Measurements from ENCODE around the gene NTNG2. TPM values are rescaled to one million over a fixed set of nuclear protein-coding genes. Genes with fewer than 3 reads are reported as not detected.

The NTNG2 gene
- total RNA-seq, 1 donor from 2014 or later: 2.5 TPM

- peaks cover 12% of the 10 kb centered on the region for H3K36me3 Mint-ChIP-seq (ENCODE audit: low read depth, unreplicated experiment)
- no peak overlapping the region for H3K4me3 Mint-ChIP-seq (ENCODE audit: unreplicated experiment)
Measured at GRCh38 chr9:132288966-132289365, 127.1 kb downstream of the NTNG2 start.

DNA sequence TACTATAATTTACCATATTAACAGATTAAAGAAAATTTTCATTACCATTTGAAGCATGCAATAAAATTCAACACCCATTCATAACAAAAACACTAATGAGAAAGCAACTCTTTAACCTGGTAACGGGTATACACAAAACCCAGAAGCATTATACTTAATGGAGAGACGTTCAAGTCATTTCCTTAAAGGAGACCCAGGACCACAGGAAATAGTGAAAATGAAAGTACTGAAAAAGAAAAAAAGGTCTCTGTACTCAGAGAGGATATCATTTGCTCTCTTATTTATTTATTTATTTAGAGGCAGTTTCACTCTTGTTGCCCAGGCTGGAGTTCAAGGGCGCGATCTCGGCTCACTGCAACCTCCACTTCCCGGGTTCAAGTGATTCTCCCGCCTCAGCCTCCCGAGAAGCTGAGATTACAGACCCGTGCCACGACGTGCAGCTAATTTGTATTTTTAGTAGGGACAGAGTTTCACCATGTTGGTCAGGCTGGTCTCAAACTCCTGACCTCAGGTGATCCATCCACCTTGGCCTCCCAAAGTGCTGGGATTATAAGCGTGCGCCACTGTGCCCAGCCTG is 131.4 kb downstream of the NTNG2 start:
- H3K36me3 Mint-ChIP-seq (ENCODE audit: low read depth, unreplicated experiment): peaks cover 18% of the 10 kb centered on the region
- H3K27ac ChIP-seq (ENCODE audit: low read depth, low read length): no peak overlapping the region
- H3K4me3 Mint-ChIP-seq (ENCODE audit: unreplicated experiment): no peak overlapping the region
- peaks cover 59% of the 10 kb centered on the region for H4K20me1 ChIP-seq (ENCODE audit: insufficient read depth, low read length)
- FAIRE-seq (no peak), DNase-seq (ENCODE audit: low read depth) (no peak)
- H3K9ac ChIP-seq (ENCODE audit: low read length): no peak overlapping the region
- H3K4me1 Mint-ChIP-seq (ENCODE audit: low read depth, unreplicated experiment): peaks cover 13% of the 10 kb centered on the region
- H3K4me1 ChIP-seq (ENCODE audit: insufficient read depth, low read length): peaks cover 12% of the 10 kb centered on the region
- no peaks in the 10 kb centered on the region for H3K27me3 Mint-ChIP-seq (ENCODE audit: low read depth, unreplicated experiment)
- H3K9me3 Mint-ChIP-seq (ENCODE audit: unreplicated experiment): no peaks in the 10 kb centered on the region
- H3K9me3 ChIP-seq (ENCODE audit: insufficient read depth, low read depth, low read length): no peaks in the 10 kb centered on the region
- H3K27ac Mint-ChIP-seq (ENCODE audit: unreplicated experiment): no peak overlapping the region
- H2AFZ ChIP-seq (ENCODE audit: low read depth, low read length): no peak overlapping the region
- H3K79me2 ChIP-seq (ENCODE audit: insufficient read depth, low read length): peaks cover 9% of the 10 kb centered on the region
- H3K27me3 ChIP-seq (ENCODE audit: insufficient read depth, low read length): no peaks in the 10 kb centered on the region
- H3K4me3 ChIP-seq (ENCODE audit: insufficient read depth, low read depth, low read length): no peak overlapping the region
- no peak overlapping the region for H3K4me2 ChIP-seq (ENCODE audit: low read length)
- H3K36me3 ChIP-seq (ENCODE audit: insufficient read depth, low read length): peaks cover 46% of the 10 kb centered on the region
- TF ChIP-seq EZH2 (IDR thresholded peaks at IDR 0.05; ENCODE audit: insufficient read depth, low read length) (no peak), CTCF (IDR thresholded peaks at IDR 0.05; ENCODE audit: insufficient read depth, low read depth, low read length) (no peak)

More at GRCh38 chr9:132288966-132289365, 127.1 kb downstream of the NTNG2 start:
- DNase-seq (ENCODE audit: low read depth) (peak; percentile 8), FAIRE-seq (no peak)
- Histone ChIP-seq H3K4me1 (ENCODE audit: insufficient read depth, low read length) (peaks cover 21% of the 10 kb centered on the region), H3K9me3 (ENCODE audit: insufficient read depth, low read depth, low read length) (no peaks in the 10 kb centered on the region), H4K20me1 (ENCODE audit: insufficient read depth, low read length) (peaks cover 59% of the 10 kb centered on the region), H2AFZ (ENCODE audit: low read depth, low read length) (no peak overlapping the region), H3K36me3 (ENCODE audit: insufficient read depth, low read length) (peaks cover 26% of the 10 kb centered on the region), H3K4me2 (ENCODE audit: low read length) (peak overlapping the region; percentile 41), H3K4me3 (ENCODE audit: insufficient read depth, low read depth, low read length) (no peak overlapping the region), H3K27me3 (ENCODE audit: insufficient read depth, low read length) (no peaks in the 10 kb centered on the region), H3K79me2 (ENCODE audit: insufficient read depth, low read length) (peaks cover 5% of the 10 kb centered on the region), H3K27ac (ENCODE audit: low read depth, low read length) (no peak overlapping the region), H3K9ac (ENCODE audit: low read length) (no peak overlapping the region)
- H3K27me3 Mint-ChIP-seq (ENCODE audit: low read depth, unreplicated experiment): no peaks in the 10 kb centered on the region
- H3K27ac Mint-ChIP-seq (ENCODE audit: unreplicated experiment): no peak overlapping the region
- TF ChIP-seq CTCF (IDR thresholded peaks at IDR 0.05; ENCODE audit: insufficient read depth, low read depth, low read length): no peak
- TF ChIP-seq EZH2 (IDR thresholded peaks at IDR 0.05; ENCODE audit: insufficient read depth, low read length): no peak
- no peaks in the 10 kb centered on the region for H3K9me3 Mint-ChIP-seq (ENCODE audit: unreplicated experiment)
- H3K4me1 Mint-ChIP-seq (ENCODE audit: low read depth, unreplicated experiment): peaks cover 20% of the 10 kb centered on the region

Other genes with a start within 250 kb of the NTNG2 start
- 26.9 and 27.7 TPM in 2 replicates for gene MED27, start 82.2 kb upstream of the NTNG2 start, total RNA-seq
- gene SETX, start 192.9 kb downstream of the NTNG2 start, total RNA-seq: 45.6 and 48.4 TPM in 2 replicates
- gene TTF1, start 244.8 kb downstream of the NTNG2 start, total RNA-seq: 13.2 and 13.3 TPM in 2 replicates
- 0.36 TPM in 1 of 2 replicates, not detected in the other for gene CFAP77, start 248.2 kb downstream of the NTNG2 start, total RNA-seq